Vagina (tissue), 2 donors: ENCODE measurements around the gene RBM19.

Source experiments
- POLR2A ChIP-seq, 2 donors: fragments of 450-650 bp; IDR thresholded peaks; one replicate each; pipeline ENCODE4 v1.6.1; 2017; ENCODE audit warnings: antibody characterized with exemption in 2 of 2, mild to moderate bottlenecking in 2 of 2, moderate library complexity in 2 of 2
- POLR2AphosphoS5 ChIP-seq, 2 donors: sonication (generic); formaldehyde crosslinking; IDR thresholded peaks; one replicate each; pipeline ENCODE4 v1.9.0; 2017; ENCODE audit warnings: antibody characterized with exemption in 2 of 2, mild to moderate bottlenecking in 2 of 2, low read depth in 1 of 2; ENCODE audit not compliant: insufficient read depth in 1 of 2
- TF ChIP-seq, protein P1 (sequence below), 3 experiments: fragments of 450-650 bp in 2 of 3; fragments of 200-600 bp in 1 of 3; sonication (generic) in 1 of 3; IDR thresholded peaks; one replicate each; pipeline ENCODE4 v1.5.1; 2017 to 2019; ENCODE audit warnings: antibody characterized with exemption in 3 of 3, mild to moderate bottlenecking in 2 of 3, moderate library complexity in 2 of 3

DNA sequence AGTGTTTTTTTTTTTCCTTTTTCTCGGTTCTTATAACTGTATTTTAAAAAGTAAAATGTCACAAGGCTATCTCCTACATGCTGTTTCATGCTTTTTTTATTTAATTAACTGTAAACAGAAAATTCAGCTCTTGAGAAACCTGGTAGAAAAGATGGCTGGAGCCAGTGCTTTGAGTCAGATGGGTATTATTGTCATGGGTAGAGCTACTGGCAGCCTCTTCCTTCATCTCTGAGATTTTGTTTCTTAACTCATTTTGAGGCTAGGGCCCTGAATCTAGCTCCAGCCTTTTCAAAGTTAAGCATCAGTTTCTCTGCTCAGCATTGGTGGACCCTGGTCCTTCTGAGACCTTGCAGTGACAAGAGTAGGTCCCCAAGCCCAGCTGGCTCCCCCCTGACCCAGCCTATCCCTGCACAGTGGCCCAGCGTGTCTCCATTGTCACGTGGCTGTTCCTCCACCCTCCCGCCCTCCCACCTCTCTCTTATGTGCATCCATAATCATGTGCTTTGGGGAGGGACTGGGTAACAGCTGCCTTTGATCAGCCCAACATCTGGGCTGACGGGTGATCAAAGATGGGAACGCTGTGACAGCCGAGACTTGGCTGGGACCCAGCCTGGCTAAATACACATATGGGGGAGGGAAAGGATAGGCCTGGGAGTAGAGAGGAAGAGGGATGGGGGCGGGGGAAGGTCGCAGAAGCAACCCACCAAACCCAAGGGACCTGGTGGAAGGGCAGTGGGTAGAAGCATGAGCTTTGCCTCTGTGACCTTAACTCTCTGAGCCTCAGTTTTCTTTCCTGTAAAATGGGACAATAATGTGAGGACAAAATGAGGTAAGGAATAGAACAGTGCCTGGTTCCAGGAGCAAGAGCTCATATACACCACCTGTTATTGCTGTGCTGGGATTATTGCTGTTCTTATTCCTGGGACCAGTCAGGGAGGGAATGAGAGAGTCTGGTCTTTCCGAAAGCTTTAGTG, 24.4 kb upstream of the RBM19 start:
- TF ChIP-seq POLR2AphosphoS5 (IDR thresholded peaks at IDR 0.05; ENCODE audit: insufficient read depth in 1 of 2, low read depth in 1 of 2) (no peak), POLR2A (IDR thresholded peaks at IDR 0.05) (no peak)
- TF ChIP-seq, protein P1, sequence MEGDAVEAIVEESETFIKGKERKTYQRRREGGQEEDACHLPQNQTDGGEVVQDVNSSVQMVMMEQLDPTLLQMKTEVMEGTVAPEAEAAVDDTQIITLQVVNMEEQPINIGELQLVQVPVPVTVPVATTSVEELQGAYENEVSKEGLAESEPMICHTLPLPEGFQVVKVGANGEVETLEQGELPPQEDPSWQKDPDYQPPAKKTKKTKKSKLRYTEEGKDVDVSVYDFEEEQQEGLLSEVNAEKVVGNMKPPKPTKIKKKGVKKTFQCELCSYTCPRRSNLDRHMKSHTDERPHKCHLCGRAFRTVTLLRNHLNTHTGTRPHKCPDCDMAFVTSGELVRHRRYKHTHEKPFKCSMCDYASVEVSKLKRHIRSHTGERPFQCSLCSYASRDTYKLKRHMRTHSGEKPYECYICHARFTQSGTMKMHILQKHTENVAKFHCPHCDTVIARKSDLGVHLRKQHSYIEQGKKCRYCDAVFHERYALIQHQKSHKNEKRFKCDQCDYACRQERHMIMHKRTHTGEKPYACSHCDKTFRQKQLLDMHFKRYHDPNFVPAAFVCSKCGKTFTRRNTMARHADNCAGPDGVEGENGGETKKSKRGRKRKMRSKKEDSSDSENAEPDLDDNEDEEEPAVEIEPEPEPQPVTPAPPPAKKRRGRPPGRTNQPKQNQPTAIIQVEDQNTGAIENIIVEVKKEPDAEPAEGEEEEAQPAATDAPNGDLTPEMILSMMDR (IDR thresholded peaks at IDR 0.05), result no peak
